ENCODE results near the gene KCNK10.

Gene KCNK10

DNA sequence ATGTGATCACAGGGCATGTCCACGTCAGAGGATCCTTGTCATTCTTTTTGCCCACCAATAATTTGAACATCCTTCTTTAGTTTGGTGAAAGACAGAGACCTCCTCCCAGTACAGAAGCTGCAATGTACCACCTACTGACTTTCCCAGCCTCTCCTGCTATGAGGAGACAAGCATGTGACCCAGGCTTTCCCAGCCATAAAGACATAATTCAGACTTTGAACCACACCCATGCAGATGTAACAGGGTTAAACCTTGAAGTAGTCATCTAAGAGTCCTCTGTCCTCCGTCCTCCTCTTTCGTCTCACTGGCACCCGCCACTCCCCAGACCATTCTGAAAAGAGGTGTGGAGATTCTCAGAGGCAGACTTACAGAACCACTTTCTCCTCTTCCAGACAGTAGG lies 120.8 kb downstream of the KCNK10 start:
- H3K4me3 ChIP-seq (ENCODE audit: low read depth, low read length) = no peak overlapping the region
- TF ChIP-seq, protein P1, sequence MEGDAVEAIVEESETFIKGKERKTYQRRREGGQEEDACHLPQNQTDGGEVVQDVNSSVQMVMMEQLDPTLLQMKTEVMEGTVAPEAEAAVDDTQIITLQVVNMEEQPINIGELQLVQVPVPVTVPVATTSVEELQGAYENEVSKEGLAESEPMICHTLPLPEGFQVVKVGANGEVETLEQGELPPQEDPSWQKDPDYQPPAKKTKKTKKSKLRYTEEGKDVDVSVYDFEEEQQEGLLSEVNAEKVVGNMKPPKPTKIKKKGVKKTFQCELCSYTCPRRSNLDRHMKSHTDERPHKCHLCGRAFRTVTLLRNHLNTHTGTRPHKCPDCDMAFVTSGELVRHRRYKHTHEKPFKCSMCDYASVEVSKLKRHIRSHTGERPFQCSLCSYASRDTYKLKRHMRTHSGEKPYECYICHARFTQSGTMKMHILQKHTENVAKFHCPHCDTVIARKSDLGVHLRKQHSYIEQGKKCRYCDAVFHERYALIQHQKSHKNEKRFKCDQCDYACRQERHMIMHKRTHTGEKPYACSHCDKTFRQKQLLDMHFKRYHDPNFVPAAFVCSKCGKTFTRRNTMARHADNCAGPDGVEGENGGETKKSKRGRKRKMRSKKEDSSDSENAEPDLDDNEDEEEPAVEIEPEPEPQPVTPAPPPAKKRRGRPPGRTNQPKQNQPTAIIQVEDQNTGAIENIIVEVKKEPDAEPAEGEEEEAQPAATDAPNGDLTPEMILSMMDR (conservative IDR thresholded peaks at IDR 0.05; ENCODE audit: low read depth, low read length) = no peak
- no peak for DNase-seq (ENCODE audit: low read depth)

DNA sequence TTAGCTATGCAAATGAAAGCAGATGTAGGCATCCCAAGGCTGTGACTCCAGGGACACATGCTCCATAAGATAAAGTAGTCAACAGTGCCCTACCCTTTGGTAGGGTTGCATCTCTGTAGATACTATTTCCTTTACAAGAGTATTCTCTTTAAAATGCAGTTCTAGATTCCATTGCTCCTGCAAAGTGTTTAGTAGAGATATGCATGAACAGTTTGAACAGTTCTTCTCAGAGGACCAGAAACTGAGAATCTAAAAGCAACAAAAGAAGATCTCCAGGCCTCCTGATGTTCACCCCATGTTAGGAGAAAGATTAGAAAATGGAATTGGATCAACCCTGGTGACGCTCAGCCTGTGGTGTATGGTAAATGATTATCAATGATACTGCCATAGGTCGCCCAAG lies 121.2 kb downstream of the KCNK10 start:
- TF ChIP-seq, protein P1 (conservative IDR thresholded peaks at IDR 0.05; ENCODE audit: low read depth, low read length) = no peak
- no peak for DNase-seq (ENCODE audit: low read depth)
- H3K4me3 ChIP-seq (ENCODE audit: low read depth, low read length) = no peak overlapping the region

DNA sequence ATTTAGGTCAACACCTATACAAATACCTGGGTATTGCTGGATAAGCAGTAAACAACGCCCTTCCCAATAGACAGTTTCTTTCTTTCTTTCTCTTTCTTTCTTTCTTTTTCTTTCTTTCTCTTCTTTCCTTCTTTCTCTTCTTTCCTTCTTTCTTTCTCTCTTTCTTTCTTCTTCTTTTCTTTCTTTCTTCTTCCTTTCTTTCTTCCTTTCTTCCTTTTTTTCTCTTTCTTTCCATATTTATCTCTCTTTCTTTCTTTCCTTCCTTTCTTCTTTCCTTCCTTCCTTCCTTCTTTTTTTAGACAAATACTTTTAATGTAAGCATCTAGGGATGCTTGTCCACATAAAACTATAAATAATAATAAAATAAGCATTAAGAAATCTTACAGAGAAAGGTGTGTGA lies 123.2 kb downstream of the KCNK10 start:
- no peak for DNase-seq (ENCODE audit: low read depth)
- no peak overlapping the region for H3K4me3 ChIP-seq (ENCODE audit: low read depth, low read length)
- TF ChIP-seq, protein P1 (conservative IDR thresholded peaks at IDR 0.05; ENCODE audit: low read depth, low read length) = no peak

DNA sequence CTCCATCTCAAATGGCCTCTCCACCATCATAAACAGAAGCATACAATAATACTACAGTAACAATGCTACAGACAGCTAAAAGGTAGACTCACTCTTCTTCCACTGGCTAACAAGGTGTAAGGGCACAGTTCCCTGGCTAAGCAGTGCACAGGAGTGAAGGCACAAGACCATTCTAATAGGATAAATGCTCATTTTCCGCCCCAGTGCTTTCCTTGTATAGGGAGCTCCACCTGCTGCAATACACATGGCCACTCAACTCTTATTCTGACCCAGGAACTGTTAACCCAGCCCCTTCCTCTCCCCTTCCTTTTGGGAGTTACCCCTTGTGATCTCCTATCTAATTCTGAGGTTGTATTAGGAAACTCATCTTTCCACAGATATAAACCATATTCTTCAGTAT lies 124.6 kb downstream of the KCNK10 start:
- DNase-seq (ENCODE audit: low read depth) = no peak
- H3K4me3 ChIP-seq (ENCODE audit: low read depth, low read length) = no peak overlapping the region
- TF ChIP-seq, protein P1 (conservative IDR thresholded peaks at IDR 0.05; ENCODE audit: low read depth, low read length) = no peak

DNA sequence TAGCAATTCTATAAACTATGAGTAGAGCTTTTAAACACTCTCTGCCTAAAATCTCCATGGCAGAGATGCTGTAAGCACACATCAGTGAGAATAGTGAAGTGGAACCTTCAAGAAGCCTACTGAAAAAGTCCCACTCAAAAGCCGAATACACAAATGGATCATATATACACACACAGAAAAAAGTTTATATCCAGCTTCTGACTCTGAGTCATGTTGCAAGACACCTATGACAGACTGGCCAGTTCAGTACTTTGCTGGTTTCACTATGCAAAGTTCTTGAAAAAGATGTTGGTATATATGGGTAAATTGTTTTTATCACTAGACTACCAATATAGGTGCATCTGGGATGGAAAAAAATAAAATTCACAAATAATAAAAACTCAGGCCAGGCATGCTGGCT lies 126.1 kb downstream of the KCNK10 start:
- DNase-seq (ENCODE audit: low read depth) = no peak
- no peak overlapping the region for H3K4me3 ChIP-seq (ENCODE audit: low read depth, low read length)
- TF ChIP-seq, protein P1 (conservative IDR thresholded peaks at IDR 0.05; ENCODE audit: low read depth, low read length) = no peak

DNA sequence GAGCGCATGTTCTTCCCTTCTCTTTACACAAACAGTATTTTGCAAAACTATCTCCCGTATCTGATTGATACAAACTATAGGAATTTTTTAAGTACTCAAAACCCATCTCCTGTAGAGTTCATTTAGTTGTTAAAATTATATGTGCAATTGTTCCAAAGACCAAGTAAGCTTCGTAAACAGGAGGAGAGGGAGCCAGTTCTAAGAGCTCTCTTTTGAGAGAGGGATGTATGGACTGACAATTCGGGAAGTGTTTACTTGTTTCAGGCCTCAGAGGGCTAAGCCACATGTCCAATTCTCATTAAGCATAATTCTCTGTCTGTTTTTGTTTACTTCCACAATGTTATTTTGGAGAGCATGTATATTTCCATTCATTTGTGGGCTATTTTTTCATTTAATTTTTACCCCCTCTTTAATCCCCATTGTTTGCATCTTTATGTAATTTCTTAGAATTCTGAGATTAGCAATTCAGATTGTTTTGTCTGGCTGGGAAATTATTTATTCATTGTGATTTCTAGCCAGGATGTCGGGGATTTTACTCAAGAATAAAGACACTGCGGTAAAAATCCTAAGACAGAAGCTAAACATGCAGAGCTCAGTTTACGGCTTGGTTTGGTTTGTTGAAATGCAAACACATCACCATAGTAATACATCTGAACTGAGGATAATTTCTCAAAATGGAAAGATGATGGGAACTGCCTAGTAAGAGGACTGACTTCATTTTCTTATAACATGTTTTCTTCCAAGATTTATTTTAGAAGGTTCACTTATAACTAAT lies 126.8 kb downstream of the KCNK10 start:
- no peak overlapping the region for H3K4me3 ChIP-seq (ENCODE audit: low read depth, low read length)
- DNase-seq (ENCODE audit: low read depth) = no peak
- TF ChIP-seq, protein P1 (conservative IDR thresholded peaks at IDR 0.05; ENCODE audit: low read depth, low read length) = no peak

DNA sequence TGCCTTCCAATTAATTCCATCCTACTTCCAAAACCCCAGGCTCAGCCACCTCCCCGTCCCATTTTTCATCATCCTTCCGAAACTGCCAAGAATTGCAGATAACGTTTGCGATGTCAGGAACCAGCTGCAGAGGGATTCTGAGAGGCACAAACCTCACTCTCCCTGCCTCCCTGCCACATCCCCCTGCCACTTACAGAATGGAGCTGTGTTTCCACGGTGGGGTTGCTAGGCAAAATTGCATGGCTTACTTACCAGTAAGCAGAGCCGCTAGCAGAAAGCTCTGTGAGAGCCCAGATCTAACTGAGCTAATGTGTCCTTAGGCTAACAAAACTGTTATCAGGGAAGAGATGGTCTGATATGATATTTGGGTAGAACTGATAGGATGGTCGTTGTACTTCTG lies 127.4 kb downstream of the KCNK10 start:
- no peak overlapping the region for H3K4me3 ChIP-seq (ENCODE audit: low read depth, low read length)
- no peak for DNase-seq (ENCODE audit: low read depth)
- TF ChIP-seq, protein P1 (conservative IDR thresholded peaks at IDR 0.05; ENCODE audit: low read depth, low read length) = no peak

Data from choroid plexus epithelial cell (primary cell).